ENCODE results near the gene DMD.

- no peak for TF ChIP-seq TAF1 (IDR thresholded peaks at IDR 0.05; ENCODE audit: borderline replicate concordance, insufficient read depth, low read length)
- no peak for TF ChIP-seq POLR2AphosphoS5 (IDR thresholded peaks at IDR 0.05; ENCODE audit: low read depth, low read length)
- TF ChIP-seq FOXP2 (optimal IDR thresholded peaks at IDR 0.05; ENCODE audit: borderline replicate concordance, extremely low read depth, extremely low read length, insufficient read depth) = no peak
- TF ChIP-seq REST (IDR thresholded peaks at IDR 0.05; ENCODE audit: insufficient read depth in 1 of 2, low read depth in 2 of 2, low read length in 2 of 2) = no peak
Measured at GRCh38 chrX:31212856-31213748, 1998.2 kb downstream of the DMD start.
